SK-MEL-5 (cell line): ENCODE results near the gene KCNMB4. TPM values are rescaled to one million over a fixed set of nuclear protein-coding genes. Genes with fewer than 3 reads are reported as not detected.

Source experiments
- DNase-seq: peaks from one replicate; pipeline ENCODE4 v3.0.0-alpha.2; 2016; ENCODE audit warnings: low read depth, low spot score
- in situ Hi-C: cut with HindIII; loops from 2 replicates; pipeline ENCODE4 v1.10.0; 2016; ENCODE audit warnings: low sequenced_read_pairs, high pct_unique_total_duplicates, low pct_unique_long_range_greater_than_20kb
- small RNA-seq, 2 experiments: library from RNA; depleted of rRNA; stranded (forward); fragments of <200 nt; gene quantifications; one replicate each; pipeline ENCODE3, GENCODE V24; 2014
- total RNA-seq: library from RNA; depleted of rRNA; stranded (reverse); fragments of >200 nt; shearing (Covaris generic); gene quantifications from 2 replicates; pipeline ENCODE4 v1.2.3, GENCODE V29; 2014; rRNA removed

KCNMB4 gene
- total RNA-seq, 1 experiment from 2014 or later, result 0.32 TPM

- in situ Hi-C loops, result no loop called here
- DNase-seq, result no peak
Measured at GRCh38 chr12:70467918-70468733, 102.0 kb downstream of the KCNMB4 start.

GRCh38 chr12:70468741-70469140 is 102.7 kb downstream of the KCNMB4 start:
- no peak for DNase-seq
- in situ Hi-C loops, result no loop called here

GRCh38 chr12:70469221-70469820 is 103.2 kb downstream of the KCNMB4 start:
- in situ Hi-C loops, result no loop called here
- DNase-seq, result no peak

GRCh38 chr12:70482764-70483163 is 116.7 kb downstream of the KCNMB4 start:
- in situ Hi-C loops, result no loop called here
- DNase-seq, result no peak

Small RNA genes lying within 50 kb of the gene (small RNA-seq; reads per million reads assigned to genes)
- 0 reads per million in 2 experiments for gene RNU4-65P

Other genes with a start within 250 kb of the KCNMB4 start
- 70.4 and 84.6 TPM in 2 replicates for gene CNOT2, start 122.9 kb upstream of the KCNMB4 start, total RNA-seq